ENCODE measurements around the gene MAST4. TPM values are rescaled to one million over a fixed set of nuclear protein-coding genes. Genes with fewer than 3 reads are reported as not detected.

Gene MAST4
- polyA plus RNA-seq, 2 of the 4 experiments (the other 2 are of a cell fraction), result 1.2 to 5.8 TPM

GRCh38 chr5:66854416-66854815, 258.2 kb downstream of the MAST4 start:
- H3K9me3 ChIP-seq, result no peaks in the 10 kb centered on the region
- H3K4me1 ChIP-seq, result peaks cover 22% of the 10 kb centered on the region
- CTCF ChIA-PET, result interaction anchor here (1.0 to 1.3 kb wide), 2 partner anchors 10 to 25 kb away, joined by 3 to 6 read pairs; no protein-coding TSS in a partner anchor
- H3K4me3 ChIP-seq, result no peak overlapping the region
- no peak overlapping the region for H3K27ac ChIP-seq
- POLR2A ChIA-PET, result no interaction called here
- ATAC-seq (no peak), DNase-seq (ENCODE audit: low read depth in 1 of 2, low spot score in 1 of 2) (no peak), FAIRE-seq (no peak)
- no peak for TF ChIP-seq CTCF (IDR thresholded peaks at IDR 0.05)
- TF ChIP-seq BHLHE40 (IDR thresholded peaks at IDR 0.05; ENCODE audit: low read depth, low read length), result no peak
- TF ChIP-seq TP53 (CRISPR knock-in tag; IDR thresholded peaks at IDR 0.05), result no peak
- no peak for TF ChIP-seq NFE2L2 (conservative IDR thresholded peaks at IDR 0.05; ENCODE audit: low read length)
- no peak for TF ChIP-seq POLR2AphosphoS2 (conservative IDR thresholded peaks at IDR 0.05; ENCODE audit: low read length)
- no peak for TF ChIP-seq EP300 (IDR thresholded peaks at IDR 0.05)
- no peak for TF ChIP-seq BCL3 (IDR thresholded peaks at IDR 0.05)
- TF ChIP-seq, protein P1, sequence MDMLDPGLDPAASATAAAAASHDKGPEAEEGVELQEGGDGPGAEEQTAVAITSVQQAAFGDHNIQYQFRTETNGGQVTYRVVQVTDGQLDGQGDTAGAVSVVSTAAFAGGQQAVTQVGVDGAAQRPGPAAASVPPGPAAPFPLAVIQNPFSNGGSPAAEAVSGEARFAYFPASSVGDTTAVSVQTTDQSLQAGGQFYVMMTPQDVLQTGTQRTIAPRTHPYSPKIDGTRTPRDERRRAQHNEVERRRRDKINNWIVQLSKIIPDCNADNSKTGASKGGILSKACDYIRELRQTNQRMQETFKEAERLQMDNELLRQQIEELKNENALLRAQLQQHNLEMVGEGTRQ (IDR thresholded peaks at IDR 0.05), result no peak
- TF ChIP-seq, protein P2, sequence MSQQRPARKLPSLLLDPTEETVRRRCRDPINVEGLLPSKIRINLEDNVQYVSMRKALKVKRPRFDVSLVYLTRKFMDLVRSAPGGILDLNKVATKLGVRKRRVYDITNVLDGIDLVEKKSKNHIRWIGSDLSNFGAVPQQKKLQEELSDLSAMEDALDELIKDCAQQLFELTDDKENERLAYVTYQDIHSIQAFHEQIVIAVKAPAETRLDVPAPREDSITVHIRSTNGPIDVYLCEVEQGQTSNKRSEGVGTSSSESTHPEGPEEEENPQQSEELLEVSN (IDR thresholded peaks at IDR 0.05; ENCODE audit: borderline replicate concordance, low read depth), result no peak
- WGBS (ENCODE audit: missing lambda C conversion rate), result 88% methylated on average over 4 of the region's 4 CpGs
- H3K4me2 ChIP-seq, result no peak overlapping the region

DNA sequence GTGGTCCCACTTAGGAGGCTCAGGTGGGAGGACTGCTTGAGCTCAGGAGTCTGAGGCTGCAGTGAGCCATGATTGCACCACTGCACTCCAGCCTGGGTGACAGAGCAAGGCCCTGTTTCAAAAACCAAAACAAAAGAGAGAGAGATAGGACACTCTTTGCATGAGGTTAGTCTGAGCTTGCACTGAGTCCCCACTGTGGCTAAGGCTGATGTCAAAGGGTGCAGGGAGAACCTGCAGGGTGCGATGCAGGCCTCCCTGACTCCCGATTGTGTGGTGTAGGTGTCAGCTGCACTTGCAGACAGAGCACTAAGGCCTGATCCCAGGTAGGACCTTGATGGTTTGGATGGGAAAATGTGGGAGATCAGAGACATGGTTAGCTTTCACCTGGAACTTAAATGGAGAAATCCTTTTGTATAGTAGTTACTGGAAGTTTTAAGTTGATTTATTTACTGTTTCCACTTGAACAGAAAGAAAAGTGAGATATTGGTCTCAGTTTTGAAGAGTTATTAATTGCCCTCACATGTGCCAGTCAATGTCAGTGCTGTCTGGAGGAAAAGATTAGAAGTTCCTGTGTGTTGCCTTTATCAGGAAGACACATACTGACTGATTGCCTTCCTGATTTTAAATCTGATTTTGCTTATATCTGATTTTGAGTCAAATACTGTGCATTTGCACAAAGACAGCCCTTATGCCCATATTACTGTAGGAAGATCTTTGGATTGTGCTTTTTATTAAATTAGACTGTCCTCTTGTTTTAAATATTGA, 260.0 kb downstream of the MAST4 start:
- Histone ChIP-seq H3K4me1 (peaks cover 7% of the 10 kb centered on the region; the same call in 1 of the 3 replicates), H3K4me2 (no peak overlapping the region), H3K27ac (no peak overlapping the region), H3K9me3 (no peaks in the 10 kb centered on the region), H3K4me3 (no peak overlapping the region)
- CTCF ChIA-PET, result interaction anchor here (0.6 to 1.0 kb wide), 3 partner anchors 34 to 294 kb away, joined by 3 read pairs; no protein-coding TSS in a partner anchor
- no peak for ATAC-seq
- 89% methylated on average over 2 of the region's 2 CpGs for WGBS (ENCODE audit: missing lambda C conversion rate)
- no peak for DNase-seq (ENCODE audit: low read depth in 1 of 2, low spot score in 1 of 2)
- POLR2A ChIA-PET, result no interaction called here
- FAIRE-seq, result no peak
- TF ChIP-seq RCOR1 (IDR thresholded peaks at IDR 0.05; ENCODE audit: low read depth, low read length), result no peak
- no peak for TF ChIP-seq HMGXB4 (CRISPR knock-in tag; IDR thresholded peaks at IDR 0.05; ENCODE audit: borderline replicate concordance)
- TF ChIP-seq EHMT2 (IDR thresholded peaks at IDR 0.05; ENCODE audit: low read depth), result no peak
- TF ChIP-seq MAFK (IDR thresholded peaks at IDR 0.05; ENCODE audit: partially characterized antibody), result no peak
- TF ChIP-seq RAD21 (conservative IDR thresholded peaks at IDR 0.05 in 1 of 2, IDR thresholded peaks at IDR 0.05 in 1 of 2), result no peak
- TF ChIP-seq HOXA7 (CRISPR knock-in tag; IDR thresholded peaks at IDR 0.05), result no peak
- no peak for TF ChIP-seq TFCP2L1 (CRISPR knock-in tag; IDR thresholded peaks at IDR 0.05)
- TF ChIP-seq REST (IDR thresholded peaks at IDR 0.05), result no peak
- TF ChIP-seq, protein P3, sequence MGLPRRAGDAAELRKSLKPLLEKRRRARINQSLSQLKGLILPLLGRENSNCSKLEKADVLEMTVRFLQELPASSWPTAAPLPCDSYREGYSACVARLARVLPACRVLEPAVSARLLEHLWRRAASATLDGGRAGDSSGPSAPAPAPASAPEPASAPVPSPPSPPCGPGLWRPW (IDR thresholded peaks at IDR 0.05), result no peak
- TF ChIP-seq FOSL2 (IDR thresholded peaks at IDR 0.05), result no peak
- no peak for TF ChIP-seq FOSL2 (CRISPR knock-in tag; IDR thresholded peaks at IDR 0.05)
- no peak for TF ChIP-seq BHLHE40 (IDR thresholded peaks at IDR 0.05; ENCODE audit: low read depth, low read length)
- no peak for TF ChIP-seq EP300 (IDR thresholded peaks at IDR 0.05)
- no peak for TF ChIP-seq EHF (CRISPR knock-in tag; IDR thresholded peaks at IDR 0.05)
- no peak for TF ChIP-seq SREBF2 (IDR thresholded peaks at IDR 0.05)
- TF ChIP-seq CEBPB (IDR thresholded peaks at IDR 0.05), result no peak
- no peak for TF ChIP-seq KDM1A (IDR thresholded peaks at IDR 0.05; ENCODE audit: low read depth)

All from A549 (cell line).